Spinal cord (tissue), 10 donors: Measurements from ENCODE around the gene CLMN. TPM values are rescaled to one million over a fixed set of nuclear protein-coding genes. Genes with fewer than 3 reads are reported as not detected.

Source experiments
- DNase-seq, 6 donors: peaks; one replicate each; pipeline versions ENCODE4 v3.0.0 to v3.0.0-alpha.2; 2013 to 2015; ENCODE audit warnings: low spot score in 6 of 6, low read depth in 4 of 6
- H3K27ac ChIP-seq: one replicate; pipeline ENCODE4 v1.5.1; 2013; ENCODE audit warnings: low read depth, low read length, control low read depth
- H3K27me3 ChIP-seq: one replicate; pipeline ENCODE4 v1.6.1; 2013; ENCODE audit warnings: low read length; ENCODE audit not compliant: control insufficient read depth, insufficient read depth
- H3K36me3 ChIP-seq: one replicate; pipeline ENCODE4 v1.6.1; 2013; ENCODE audit warnings: low read length; ENCODE audit not compliant: control insufficient read depth, insufficient read depth
- H3K4me1 ChIP-seq: one replicate; pipeline ENCODE4 v1.6.1; 2013; ENCODE audit warnings: low read length; ENCODE audit not compliant: control insufficient read depth, insufficient read depth
- H3K4me3 ChIP-seq: one replicate; pipeline ENCODE4 v1.5.1; 2013; ENCODE audit warnings: low read depth, low read length, control low read depth
- H3K9me3 ChIP-seq: one replicate; pipeline ENCODE4 v1.6.1; 2013; ENCODE audit warnings: low read length; ENCODE audit not compliant: control insufficient read depth, insufficient read depth
- WGBS: methylation state at CpG from one replicate; pipeline ENCODE4 v1.1.5; 2013; ENCODE audit warnings: missing lambda C conversion rate; ENCODE audit not compliant: insufficient coverage; 5-methylcytosine and 5-hydroxymethylcytosine counted together
- long read RNA-seq, 4 donors: transcript quantifications; one replicate each; lab custom pipeline, GENCODE V29; 2026
- polyA plus RNA-seq, 2 donors: library from polyadenylated mRNA; unstranded; fragments of 120-200 nt; gene quantifications; one replicate each; pipeline ENCODE4 v1.2.1, GENCODE V29; 2013; ENCODE audit not compliant: insufficient read length in 2 of 2
- total RNA-seq, 2 donors: library from RNA; depleted of rRNA in 1 of 2; stranded (reverse); fragments of 120-200 nt in 1 of 2; fragments of >200 nt in 1 of 2; gene quantifications; one replicate each; pipeline versions ENCODE4 v1.2.3 to v1.2.4, GENCODE V29; 2013 to 2014
- donor health status: healthy.

CLMN gene, protein sequence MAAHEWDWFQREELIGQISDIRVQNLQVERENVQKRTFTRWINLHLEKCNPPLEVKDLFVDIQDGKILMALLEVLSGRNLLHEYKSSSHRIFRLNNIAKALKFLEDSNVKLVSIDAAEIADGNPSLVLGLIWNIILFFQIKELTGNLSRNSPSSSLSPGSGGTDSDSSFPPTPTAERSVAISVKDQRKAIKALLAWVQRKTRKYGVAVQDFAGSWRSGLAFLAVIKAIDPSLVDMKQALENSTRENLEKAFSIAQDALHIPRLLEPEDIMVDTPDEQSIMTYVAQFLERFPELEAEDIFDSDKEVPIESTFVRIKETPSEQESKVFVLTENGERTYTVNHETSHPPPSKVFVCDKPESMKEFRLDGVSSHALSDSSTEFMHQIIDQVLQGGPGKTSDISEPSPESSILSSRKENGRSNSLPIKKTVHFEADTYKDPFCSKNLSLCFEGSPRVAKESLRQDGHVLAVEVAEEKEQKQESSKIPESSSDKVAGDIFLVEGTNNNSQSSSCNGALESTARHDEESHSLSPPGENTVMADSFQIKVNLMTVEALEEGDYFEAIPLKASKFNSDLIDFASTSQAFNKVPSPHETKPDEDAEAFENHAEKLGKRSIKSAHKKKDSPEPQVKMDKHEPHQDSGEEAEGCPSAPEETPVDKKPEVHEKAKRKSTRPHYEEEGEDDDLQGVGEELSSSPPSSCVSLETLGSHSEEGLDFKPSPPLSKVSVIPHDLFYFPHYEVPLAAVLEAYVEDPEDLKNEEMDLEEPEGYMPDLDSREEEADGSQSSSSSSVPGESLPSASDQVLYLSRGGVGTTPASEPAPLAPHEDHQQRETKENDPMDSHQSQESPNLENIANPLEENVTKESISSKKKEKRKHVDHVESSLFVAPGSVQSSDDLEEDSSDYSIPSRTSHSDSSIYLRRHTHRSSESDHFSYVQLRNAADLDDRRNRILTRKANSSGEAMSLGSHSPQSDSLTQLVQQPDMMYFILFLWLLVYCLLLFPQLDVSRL
- total RNA-seq (10 to 100 TPM in 1 of 2 donors, 1 to 10 TPM in 1; 8.3 to 18.8 TPM), polyA plus RNA-seq (1 to 10 TPM; 4.1 to 8.8 TPM)
- long read RNA-seq, donor 1 = 0 reads
- long read RNA-seq, donor 2 = 0 reads
- long read RNA-seq, donor 3 = 0 reads
- long read RNA-seq, donor 4 = 0 reads

DNA sequence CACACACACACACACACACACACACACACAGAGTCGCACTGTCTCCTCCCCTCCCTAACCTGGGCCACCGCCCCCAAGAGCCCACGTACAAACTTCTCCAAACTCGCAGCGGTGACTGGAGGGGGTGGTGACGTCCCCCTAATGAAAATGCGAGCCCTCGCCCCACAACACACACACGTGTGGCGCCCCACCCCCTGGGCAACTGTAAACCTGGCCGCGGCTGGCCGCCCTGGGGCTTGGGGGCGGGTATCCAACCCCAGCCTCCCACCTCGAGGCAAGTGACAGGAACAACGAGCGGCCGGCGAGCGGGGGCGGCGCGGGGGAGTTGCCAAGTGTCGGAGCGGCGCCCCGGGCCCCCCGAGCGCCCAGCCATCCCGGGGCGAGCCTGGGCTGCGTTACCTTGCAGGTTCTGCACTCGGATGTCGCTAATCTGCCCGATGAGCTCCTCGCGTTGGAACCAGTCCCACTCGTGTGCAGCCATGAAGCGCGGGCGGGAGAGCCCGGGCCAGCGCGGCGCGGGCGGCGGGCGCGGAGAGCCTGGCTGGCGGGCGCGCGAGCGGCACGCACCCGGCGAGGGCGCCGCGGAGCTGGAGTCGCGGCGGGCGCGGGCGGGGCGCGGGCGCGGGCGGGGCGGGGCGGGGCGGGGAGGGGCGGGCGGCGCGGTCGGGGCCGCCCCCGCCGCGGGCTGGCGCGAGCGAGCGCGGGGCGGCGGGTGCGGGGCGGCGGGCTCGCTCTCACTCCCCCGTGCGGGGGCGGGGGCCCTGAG, at the start of gene CLMN:
TSS of gene CLMN (minus strand) at position 597 of the 766 bp plus-strand sequence. CDS start at position 481, 116 bp downstream.
- peaks cover 36% of the 10 kb centered on the region for H3K4me1 ChIP-seq
- DNase-seq = peak in 5 of 6 donors; percentile 19 to 81 (median 28)
- under 1% methylated on average over 79 of the region's 98 CpGs for WGBS

DNA sequence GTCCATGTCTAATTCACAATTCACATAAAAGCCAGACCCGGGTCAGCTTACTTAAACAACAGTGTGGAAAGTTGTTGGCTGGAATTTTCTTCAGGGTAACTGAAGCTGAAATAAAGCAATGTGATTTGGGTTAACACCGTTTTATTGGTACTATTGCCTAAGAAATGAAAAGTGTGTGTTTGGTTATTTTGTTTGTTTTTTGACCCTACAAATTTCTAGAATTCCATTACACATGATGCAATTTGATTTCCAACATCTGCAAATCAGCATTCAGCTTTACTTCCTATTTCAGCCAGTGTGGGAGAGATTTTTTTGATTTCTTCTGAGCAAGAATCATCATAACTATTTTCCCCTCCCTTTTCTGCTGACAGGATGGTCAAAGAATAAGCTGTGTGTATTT, 45.7 kb upstream of the CLMN start:
- H3K9me3 ChIP-seq = no peaks in the 10 kb centered on the region
- DNase-seq = no peak
- peaks cover 17% of the 10 kb centered on the region for H3K4me1 ChIP-seq
- H3K4me3 ChIP-seq = no peak overlapping the region
- WGBS = no CpG with 5 or more reads among the region's 2 CpGs
- peaks cover 11% of the 10 kb centered on the region for H3K27me3 ChIP-seq
- H3K36me3 ChIP-seq = no peaks in the 10 kb centered on the region
- no peak overlapping the region for H3K27ac ChIP-seq

More for the DNA sequence above, at the start of gene CLMN:
- H3K9me3 ChIP-seq = no peaks in the 10 kb centered on the region
- H3K36me3 ChIP-seq = no peaks in the 10 kb centered on the region
- H3K27ac ChIP-seq = peak within 1 kb of the TSS; percentile 58
- H3K27me3 ChIP-seq = peaks cover 2% of the 10 kb centered on the region
- peak within 1 kb of the TSS; percentile 65 for H3K4me3 ChIP-seq

DNA sequence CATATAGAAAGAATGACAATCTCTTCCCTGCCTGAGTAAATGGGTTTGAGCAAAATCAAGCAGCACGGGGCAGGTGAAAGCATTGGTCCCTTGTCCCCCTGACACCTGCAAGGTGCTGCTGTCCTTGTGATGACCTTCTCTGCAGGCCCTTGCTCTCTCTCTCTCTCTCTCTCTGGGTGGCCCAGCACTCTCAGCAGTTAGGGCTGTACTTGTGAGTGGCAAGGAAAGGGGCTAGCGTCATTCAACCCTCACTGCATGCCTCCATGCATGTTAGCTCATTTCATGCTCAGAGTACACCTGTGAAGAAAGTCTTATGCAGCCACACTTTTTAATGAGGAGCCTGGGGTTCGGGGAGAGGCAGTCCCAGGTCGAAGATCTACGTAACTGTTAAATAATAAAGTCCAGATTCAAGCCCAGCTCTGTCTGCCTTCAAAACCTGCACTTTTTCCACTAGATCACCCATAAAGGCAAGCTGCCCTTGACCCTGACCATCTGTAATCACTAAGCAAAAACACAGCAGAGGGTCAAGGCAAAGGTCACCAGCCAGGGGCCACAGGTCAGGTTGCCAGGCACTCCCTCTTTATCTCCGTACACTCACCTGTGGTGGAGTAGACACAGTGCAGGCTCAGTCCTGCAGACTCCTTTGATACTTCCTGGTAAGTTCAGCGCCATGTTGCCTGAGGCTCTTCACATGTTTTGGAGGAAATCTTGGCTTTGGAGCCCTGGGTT, 44.9 kb upstream of the CLMN start:
- no peaks in the 10 kb centered on the region for H3K9me3 ChIP-seq
- H3K27me3 ChIP-seq = peaks cover 11% of the 10 kb centered on the region
- DNase-seq = no peak
- H3K4me1 ChIP-seq = peaks cover 24% of the 10 kb centered on the region
- no peaks in the 10 kb centered on the region for H3K36me3 ChIP-seq
- H3K4me3 ChIP-seq = no peak overlapping the region
- no peak overlapping the region for H3K27ac ChIP-seq
- 78% methylated on average over 7 of the region's 7 CpGs for WGBS

DNA sequence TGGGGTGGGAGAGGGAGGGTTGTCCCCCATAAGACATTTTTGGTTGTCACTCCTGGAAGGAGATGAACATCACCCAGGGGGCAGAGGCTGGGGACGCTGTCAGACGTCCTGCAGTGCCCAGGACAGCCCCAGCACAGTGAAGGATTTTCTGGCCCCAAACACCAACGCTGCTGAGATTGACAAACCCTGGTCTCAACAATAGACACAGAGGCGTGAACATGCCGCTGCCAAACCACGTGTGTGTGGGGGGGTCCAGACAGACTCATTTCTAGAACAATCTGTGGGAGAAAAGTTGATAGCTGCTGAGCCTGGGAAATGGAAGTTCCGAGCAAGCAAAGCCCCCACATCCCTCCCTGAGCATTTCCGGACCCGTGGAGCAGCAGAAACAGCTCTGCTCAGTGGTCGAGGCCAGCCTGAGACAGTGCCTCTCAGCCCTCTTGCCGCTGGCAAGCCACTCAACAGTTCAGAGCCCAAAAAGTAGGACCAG, 43.8 kb upstream of the CLMN start:
- H3K4me3 ChIP-seq = no peak overlapping the region

DNA sequence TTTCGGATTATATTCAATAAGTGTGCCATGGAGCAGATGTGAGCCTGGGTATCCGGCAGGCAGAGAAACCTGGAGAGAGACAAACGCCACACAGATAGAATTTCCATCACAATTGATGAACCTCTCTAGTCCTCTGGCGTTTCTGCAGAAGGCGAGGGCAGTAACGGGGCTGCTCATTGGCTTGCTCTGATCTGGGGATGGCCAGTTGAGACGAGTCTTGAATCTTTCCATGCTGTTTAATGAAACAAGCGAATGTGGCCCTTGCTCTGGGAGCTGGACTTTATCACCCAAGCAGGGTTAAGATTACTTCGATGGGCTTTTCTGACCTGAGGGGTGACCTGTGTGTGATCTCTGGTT, 42.4 kb upstream of the CLMN start:
- H3K27ac ChIP-seq = no peak overlapping the region
- no peak overlapping the region for H3K4me3 ChIP-seq

More for the DNA sequence above, 43.8 kb upstream of the CLMN start:
- DNase-seq = no peak
- H3K4me1 ChIP-seq = peaks cover 24% of the 10 kb centered on the region
- H3K27ac ChIP-seq = no peak overlapping the region
- peaks cover 11% of the 10 kb centered on the region for H3K27me3 ChIP-seq
- no peaks in the 10 kb centered on the region for H3K36me3 ChIP-seq
- 76% methylated on average over 7 of the region's 11 CpGs for WGBS
- H3K9me3 ChIP-seq = no peaks in the 10 kb centered on the region

DNA sequence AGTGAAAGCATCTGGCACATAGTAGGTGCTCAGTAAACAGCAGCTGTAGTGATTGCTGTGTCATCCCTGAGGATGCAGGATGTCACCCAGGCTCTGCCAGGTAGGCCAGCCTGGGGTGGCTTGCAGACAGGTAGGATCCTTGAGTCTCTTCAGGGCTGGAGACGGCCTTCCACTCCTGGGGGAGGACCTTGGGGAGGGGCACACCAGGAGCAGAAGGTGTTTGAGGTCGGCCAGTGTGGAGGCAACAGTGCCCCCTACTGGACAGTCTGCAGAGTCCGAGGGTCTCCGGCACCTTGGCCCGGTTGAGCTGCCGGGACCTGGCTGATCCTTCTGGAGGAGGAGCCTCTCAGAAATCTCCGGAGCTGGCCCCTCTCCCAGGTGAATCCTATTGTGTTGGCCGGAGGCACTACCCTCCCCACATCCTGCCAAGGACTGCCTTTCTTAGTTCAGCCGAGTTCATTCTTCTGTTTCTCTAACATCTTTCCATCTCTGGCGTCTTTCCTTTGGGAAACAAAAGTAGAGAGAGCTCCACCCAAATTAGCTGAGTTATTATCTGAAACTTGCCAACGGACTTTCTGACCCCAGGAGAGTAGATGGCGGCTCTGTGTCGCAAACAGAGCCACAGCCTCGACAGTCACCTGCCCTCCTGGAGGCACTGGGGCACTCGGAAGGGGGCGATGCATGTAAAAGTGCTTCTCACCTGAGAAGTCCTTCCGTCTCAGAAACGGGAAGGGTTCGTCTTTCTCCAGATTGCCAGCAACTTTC, 41.8 kb upstream of the CLMN start:
- Histone ChIP-seq H3K4me3 (no peak overlapping the region), H3K36me3 (no peaks in the 10 kb centered on the region), H3K27me3 (peaks cover 11% of the 10 kb centered on the region), H3K9me3 (no peaks in the 10 kb centered on the region), H3K4me1 (peaks cover 24% of the 10 kb centered on the region), H3K27ac (no peak overlapping the region)
- DNase-seq = peak in 1 of 6 donors; percentile 26
- WGBS = 33% methylated on average over 19 of the region's 19 CpGs

More for the DNA sequence above, 42.4 kb upstream of the CLMN start:
- H3K36me3 ChIP-seq = no peaks in the 10 kb centered on the region
- 59% methylated on average over 8 of the region's 9 CpGs for WGBS
- no peaks in the 10 kb centered on the region for H3K9me3 ChIP-seq
- DNase-seq = peak in 1 of 6 donors; percentile 5
- H3K27me3 ChIP-seq = peaks cover 11% of the 10 kb centered on the region
- peaks cover 24% of the 10 kb centered on the region for H3K4me1 ChIP-seq

DNA sequence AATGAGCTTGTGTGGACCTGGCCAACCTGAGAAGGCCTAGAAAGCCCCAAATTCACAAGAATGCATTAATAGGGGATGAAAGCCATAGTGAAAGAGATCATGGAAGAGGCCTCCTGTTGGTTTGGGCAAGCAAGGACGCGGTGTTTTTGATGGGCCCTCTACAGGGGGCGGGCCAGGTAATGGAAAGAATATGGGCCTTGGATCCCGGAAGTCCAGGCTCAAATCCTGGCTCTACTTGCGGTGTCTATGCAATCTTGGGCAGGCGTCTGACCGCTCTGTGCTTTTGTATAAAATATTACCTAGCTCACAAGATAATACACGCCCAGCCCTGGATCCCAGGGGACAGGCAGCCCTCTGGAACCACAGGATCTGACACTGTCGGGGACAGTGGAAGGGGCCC, 41.1 kb upstream of the CLMN start:
- Histone ChIP-seq H3K36me3 (no peaks in the 10 kb centered on the region), H3K27me3 (peaks cover 11% of the 10 kb centered on the region), H3K27ac (peak overlapping the region; percentile 44), H3K9me3 (no peaks in the 10 kb centered on the region), H3K4me3 (no peak overlapping the region), H3K4me1 (peaks cover 24% of the 10 kb centered on the region)
- DNase-seq = no peak
- 79% methylated on average over 8 of the region's 9 CpGs for WGBS
